Measurements from ENCODE around the gene IARS2.
"Not testable (repeated sequence)": the region's sequence is repeated elsewhere in the genome, so short reads cannot be mapped to it uniquely, and the experiment has no call there.

The IARS2 gene

GRCh38 chr1:220099826-220100225 lies 5.9 kb downstream of the IARS2 start:
- no peak for TF ChIP-seq SPI1 (IDR thresholded peaks at IDR 0.05; ENCODE audit: low read depth, low read length)
- TF ChIP-seq POLR2A (IDR thresholded peaks at IDR 0.05; ENCODE audit: low read depth, low read length): no peak
- TF ChIP-seq POLR2AphosphoS5 (IDR thresholded peaks at IDR 0.05; ENCODE audit: low read depth, low read length): no peak
- no peak for TF ChIP-seq TAF1 (IDR thresholded peaks at IDR 0.05; ENCODE audit: low read depth, low read length)
- TF ChIP-seq PAX5 (IDR thresholded peaks at IDR 0.05; ENCODE audit: insufficient read depth, low read length, severe bottlenecking): no peak
- no peak for TF ChIP-seq POU2F2 (IDR thresholded peaks at IDR 0.05; ENCODE audit: low read depth, low read length)
- DNase-seq (ENCODE audit: insufficient read length, low spot score) (no peak), FAIRE-seq (no peak)

GRCh38 chr1:220110473-220110872 lies 16.5 kb downstream of the IARS2 start:
- not testable (repeated sequence) for FAIRE-seq; DNase-seq (ENCODE audit: insufficient read length, low spot score)

- not testable (repeated sequence) for FAIRE-seq; DNase-seq (ENCODE audit: insufficient read length, low spot score)
Observed at GRCh38 chr1:220112600-220112999, 18.7 kb downstream of the IARS2 start.

GRCh38 chr1:220113136-220113695 lies 19.3 kb downstream of the IARS2 start:
- FAIRE-seq (no peak), DNase-seq (ENCODE audit: insufficient read length, low spot score) (peak; percentile 15)
- TF ChIP-seq SPI1 (IDR thresholded peaks at IDR 0.05; ENCODE audit: low read depth, low read length) (no peak), PAX5 (IDR thresholded peaks at IDR 0.05; ENCODE audit: insufficient read depth, low read length, severe bottlenecking) (no peak), POU2F2 (IDR thresholded peaks at IDR 0.05; ENCODE audit: low read depth, low read length) (no peak), POLR2AphosphoS5 (IDR thresholded peaks at IDR 0.05; ENCODE audit: low read depth, low read length) (no peak), POLR2A (IDR thresholded peaks at IDR 0.05; ENCODE audit: low read depth, low read length) (no peak), TAF1 (IDR thresholded peaks at IDR 0.05; ENCODE audit: low read depth, low read length) (no peak)

GRCh38 chr1:220119043-220119512 lies 25.1 kb downstream of the IARS2 start:
- FAIRE-seq (no peak), DNase-seq (ENCODE audit: insufficient read length, low spot score) (no peak)
- TF ChIP-seq POU2F2 (IDR thresholded peaks at IDR 0.05; ENCODE audit: low read depth, low read length) (no peak), POLR2A (IDR thresholded peaks at IDR 0.05; ENCODE audit: low read depth, low read length) (no peak), TAF1 (IDR thresholded peaks at IDR 0.05; ENCODE audit: low read depth, low read length) (no peak)

- TF ChIP-seq POLR2A (IDR thresholded peaks at IDR 0.05; ENCODE audit: low read depth, low read length): no peak
- no peak for TF ChIP-seq POLR2AphosphoS5 (IDR thresholded peaks at IDR 0.05; ENCODE audit: low read depth, low read length)
- TF ChIP-seq SPI1 (IDR thresholded peaks at IDR 0.05; ENCODE audit: low read depth, low read length): no peak
- TF ChIP-seq PAX5 (IDR thresholded peaks at IDR 0.05; ENCODE audit: insufficient read depth, low read length, severe bottlenecking): no peak
- TF ChIP-seq TAF1 (IDR thresholded peaks at IDR 0.05; ENCODE audit: low read depth, low read length): no peak
- no peak for TF ChIP-seq POU2F2 (IDR thresholded peaks at IDR 0.05; ENCODE audit: low read depth, low read length)
- FAIRE-seq: no peak
- DNase-seq (ENCODE audit: insufficient read length, low spot score): no peak
Observed at GRCh38 chr1:220121791-220122530, 28.0 kb downstream of the IARS2 start.

GRCh38 chr1:220123066-220123465 lies 29.1 kb downstream of the IARS2 start:
- no peak for FAIRE-seq

GRCh38 chr1:220123889-220124288 lies 30.0 kb downstream of the IARS2 start:
- FAIRE-seq (peak; percentile 57), DNase-seq (ENCODE audit: insufficient read length, low spot score) (no peak)
- TF ChIP-seq TAF1 (IDR thresholded peaks at IDR 0.05; ENCODE audit: low read depth, low read length): no peak
- TF ChIP-seq POLR2AphosphoS5 (IDR thresholded peaks at IDR 0.05; ENCODE audit: low read depth, low read length): no peak
- no peak for TF ChIP-seq POLR2A (IDR thresholded peaks at IDR 0.05; ENCODE audit: low read depth, low read length)
- TF ChIP-seq POU2F2 (IDR thresholded peaks at IDR 0.05; ENCODE audit: low read depth, low read length): no peak
- TF ChIP-seq PAX5 (IDR thresholded peaks at IDR 0.05; ENCODE audit: insufficient read depth, low read length, severe bottlenecking): no peak
- no peak for TF ChIP-seq SPI1 (IDR thresholded peaks at IDR 0.05; ENCODE audit: low read depth, low read length)

More at GRCh38 chr1:220123066-220123465, 29.1 kb downstream of the IARS2 start:
- TF ChIP-seq POLR2A (IDR thresholded peaks at IDR 0.05; ENCODE audit: low read depth, low read length) (no peak), SPI1 (IDR thresholded peaks at IDR 0.05; ENCODE audit: low read depth, low read length) (no peak), TAF1 (IDR thresholded peaks at IDR 0.05; ENCODE audit: low read depth, low read length) (no peak)
- DNase-seq (ENCODE audit: insufficient read length, low spot score): no peak

- DNase-seq (ENCODE audit: insufficient read length, low spot score) (no peak), FAIRE-seq (peak; percentile 40)
Observed at GRCh38 chr1:220124542-220124941, 30.6 kb downstream of the IARS2 start.

GRCh38 chr1:220127076-220127475 lies 33.1 kb downstream of the IARS2 start:
- FAIRE-seq (no peak), DNase-seq (ENCODE audit: insufficient read length, low spot score) (no peak)
- TF ChIP-seq SPI1 (IDR thresholded peaks at IDR 0.05; ENCODE audit: low read depth, low read length) (no peak), PAX5 (IDR thresholded peaks at IDR 0.05; ENCODE audit: insufficient read depth, low read length, severe bottlenecking) (no peak), POLR2A (IDR thresholded peaks at IDR 0.05; ENCODE audit: low read depth, low read length) (no peak), POLR2AphosphoS5 (IDR thresholded peaks at IDR 0.05; ENCODE audit: low read depth, low read length) (no peak), POU2F2 (IDR thresholded peaks at IDR 0.05; ENCODE audit: low read depth, low read length) (no peak)

More at GRCh38 chr1:220124542-220124941, 30.6 kb downstream of the IARS2 start:
- no peak for TF ChIP-seq POU2F2 (IDR thresholded peaks at IDR 0.05; ENCODE audit: low read depth, low read length)
- no peak for TF ChIP-seq PAX5 (IDR thresholded peaks at IDR 0.05; ENCODE audit: insufficient read depth, low read length, severe bottlenecking)
- no peak for TF ChIP-seq SPI1 (IDR thresholded peaks at IDR 0.05; ENCODE audit: low read depth, low read length)
- TF ChIP-seq TAF1 (IDR thresholded peaks at IDR 0.05; ENCODE audit: low read depth, low read length): no peak
- TF ChIP-seq POLR2AphosphoS5 (IDR thresholded peaks at IDR 0.05; ENCODE audit: low read depth, low read length): no peak
- TF ChIP-seq POLR2A (IDR thresholded peaks at IDR 0.05; ENCODE audit: low read depth, low read length): no peak
